ENCODE data around the gene SMARCA4.

Gene SMARCA4

GRCh38 chr19:11050323-11051114, 89.7 kb downstream of the SMARCA4 start:
- no peak overlapping the region for H3K27ac ChIP-seq
- TF ChIP-seq ZFX (IDR thresholded peaks at IDR 0.05) (no peak), CTCF (conservative IDR thresholded peaks at IDR 0.05) (no peak)

GRCh38 chr19:11053817-11054195, 93.0 kb downstream of the SMARCA4 start:
- no peak overlapping the region for H3K27ac ChIP-seq
- TF ChIP-seq CTCF (conservative IDR thresholded peaks at IDR 0.05) = no peak
- TF ChIP-seq ZFX (IDR thresholded peaks at IDR 0.05) = no peak

DNA sequence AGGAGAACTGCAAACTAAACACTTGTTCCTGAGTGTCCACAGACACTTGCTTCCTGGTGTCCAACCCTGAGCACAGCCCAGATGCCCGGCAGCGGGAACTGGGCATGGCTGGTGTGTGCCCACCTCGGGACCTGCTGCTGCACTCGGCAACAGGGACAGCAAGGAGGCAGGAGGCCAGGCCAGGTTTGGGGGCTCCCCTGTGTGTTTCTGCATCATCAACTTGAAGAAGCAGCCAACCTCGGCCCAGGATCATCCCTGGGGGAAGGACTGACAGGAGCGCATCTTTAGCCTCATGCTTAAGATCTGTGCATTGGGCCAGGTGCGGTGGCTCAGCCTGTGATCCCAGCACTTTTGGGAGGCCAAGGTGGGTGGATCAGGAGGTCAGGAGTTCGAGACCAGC, 93.4 kb downstream of the SMARCA4 start:
- no peak overlapping the region for H3K27ac ChIP-seq
- TF ChIP-seq CTCF (conservative IDR thresholded peaks at IDR 0.05) (no peak), ZFX (IDR thresholded peaks at IDR 0.05) (no peak)

- TF ChIP-seq CTCF (conservative IDR thresholded peaks at IDR 0.05) (no peak), ZFX (IDR thresholded peaks at IDR 0.05) (no peak)
- H3K27ac ChIP-seq = no peak overlapping the region
These were observed 93.8 kb downstream of the SMARCA4 start for GRCh38 chr19:11054628-11055027.

GRCh38 chr19:11058246-11059030, 97.6 kb downstream of the SMARCA4 start:
- no peak overlapping the region for H3K27ac ChIP-seq

GRCh38 chr19:11059511-11060358, 98.9 kb downstream of the SMARCA4 start:
- no peak overlapping the region for H3K27ac ChIP-seq
- no peak for TF ChIP-seq ZFX (IDR thresholded peaks at IDR 0.05)
- TF ChIP-seq CTCF (conservative IDR thresholded peaks at IDR 0.05) = no peak

More at GRCh38 chr19:11058246-11059030, 97.6 kb downstream of the SMARCA4 start:
- TF ChIP-seq ZFX (IDR thresholded peaks at IDR 0.05) (no peak), CTCF (conservative IDR thresholded peaks at IDR 0.05) (no peak)

Measured in C4-2B (cell line).